A673 (cell line): ENCODE data around the gene DNAH8. TPM values are rescaled to one million over a fixed set of nuclear protein-coding genes. Genes with fewer than 3 reads are reported as not detected.

Experiments
- BruUV-seq: library from RNA; stranded (reverse); fragments of 400-500 nt; replicated peaks from 2 replicates; lab custom pipeline; 2021; lab: Mats Ljungman, UMichigan
- CTCF ChIA-PET: fragments of 300-600 bp; sonication (Branson Sonifier 250); formaldehyde crosslinking; loops from one replicate; lab custom pipeline; 2022; ENCODE audit warnings: antibody characterized with exemption; lab: Charles Lee
- POLR2A ChIA-PET: fragments of 300-600 bp; sonication (Branson Sonifier 250); formaldehyde crosslinking; loops from one replicate; lab custom pipeline; 2022; ENCODE audit warnings: antibody characterized with exemption; ENCODE audit not compliant: low non-redundant PET; lab: Charles Lee
- DNase-seq: peaks from one replicate; pipeline ENCODE4 v3.0.0-alpha.2; 2015; ENCODE audit warnings: low spot score
- H3K27ac ChIP-seq: fragments of 200-600 bp; sonication (generic); 2 replicates; pipeline ENCODE4 v1.5.1; 2016; ENCODE audit warnings: mixed run types, low read depth, mild to moderate bottlenecking, mixed read lengths, antibody characterized with exemption, low read length; ENCODE audit not compliant: poor library complexity, severe bottlenecking
- H3K27me3 ChIP-seq: fragments of 200-600 bp; sonication (generic); replicated peaks from 2 replicates; pipeline ENCODE4 v1.6.1; 2017; ENCODE audit warnings: mixed run types, low read depth, mild to moderate bottlenecking, mixed read lengths, antibody characterized with exemption, low read length; ENCODE audit not compliant: insufficient read depth, poor library complexity
- H3K36me3 ChIP-seq: fragments of 200-600 bp; sonication (generic); 2 replicates; pipeline ENCODE4 v1.6.1; 2016; ENCODE audit warnings: mixed run types, mild to moderate bottlenecking, mixed read lengths, antibody characterized with exemption, low read length; ENCODE audit not compliant: insufficient read depth, poor library complexity, severe bottlenecking
- H3K4me1 ChIP-seq: fragments of 200-600 bp; sonication (generic); 2 replicates; pipeline ENCODE4 v1.6.1; 2017; ENCODE audit warnings: mixed run types, mild to moderate bottlenecking, mixed read lengths, antibody characterized with exemption, low read length; ENCODE audit not compliant: insufficient read depth, poor library complexity, severe bottlenecking
- H3K4me3 ChIP-seq: fragments of 200-600 bp; sonication (generic); 2 replicates; pipeline ENCODE4 v1.5.1; 2016; ENCODE audit warnings: low read depth, mixed run types, mild to moderate bottlenecking, mixed read lengths, low read length; ENCODE audit not compliant: poor library complexity, severe bottlenecking
- H3K9me3 ChIP-seq: fragments of 200-600 bp; sonication (generic); 2 replicates; pipeline ENCODE4 v1.6.1; 2016; ENCODE audit warnings: mixed run types, low read depth, mild to moderate bottlenecking, mixed read lengths, antibody characterized with exemption, low read length; ENCODE audit not compliant: poor library complexity, severe bottlenecking
- CTCF ChIP-seq: fragments of 300-800, 200-600 bp; sonication (generic); conservative IDR thresholded peaks from 2 replicates; pipeline ENCODE4 v1.5.1; 2017; ENCODE audit warnings: low read depth, mild to moderate bottlenecking, antibody characterized with exemption, low read length, moderate library complexity, mixed read lengths
- EZH2 ChIP-seq: fragments of 200-600 bp; sonication (generic); IDR thresholded peaks from 2 replicates; pipeline ENCODE4 v1.6.1; 2017; ENCODE audit warnings: borderline replicate concordance, low read depth, mild to moderate bottlenecking, mixed read lengths, antibody characterized with exemption, low read length; ENCODE audit not compliant: poor library complexity, severe bottlenecking
- intact Hi-C: fragments of 100-400 bp; cut with micrococcal nuclease; formaldehyde crosslinking; loops from one replicate; pipeline ENCODE4 v1.10.0; 2022; ENCODE audit not compliant: unreplicated experiment
- total RNA-seq: library from RNA; stranded (reverse); gene quantifications from 2 replicates; pipeline ENCODE4 v1.2.3, GENCODE V29; 2021

Gene DNAH8
- total RNA-seq, 1 experiment from 2014 or later: not detected

DNA sequence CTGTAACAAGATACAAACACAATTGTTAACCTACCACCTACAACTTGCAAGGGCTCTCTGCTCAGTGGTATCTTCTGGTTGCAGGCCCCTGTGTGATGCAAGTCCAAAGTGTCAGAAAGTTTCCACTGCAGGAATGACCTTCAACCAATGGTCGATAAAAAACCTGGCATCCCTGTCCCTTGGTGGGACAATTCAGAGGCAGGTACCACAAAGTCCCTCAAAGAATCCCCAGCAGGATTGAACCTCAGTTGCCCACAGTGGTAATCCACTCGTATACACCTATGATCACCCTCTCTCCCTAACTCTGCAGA lies 28.1 kb upstream of the DNAH8 start:
- Histone ChIP-seq H3K27ac (peak overlapping the region; percentile 18), H3K4me1 (peaks cover 6% of the 10 kb centered on the region), H3K4me3 (no peak overlapping the region), H3K36me3 (peaks cover 27% of the 10 kb centered on the region), H3K9me3 (no peaks in the 10 kb centered on the region), H3K27me3 (no peaks in the 10 kb centered on the region)
- ChIA-PET CTCF (no interaction called here), POLR2A (no interaction called here)
- intact Hi-C loops: no loop called here
- TF ChIP-seq EZH2 (no peak), CTCF (no peak)
- no TSS peak for BruUV-seq
- DNase-seq: no peak

GRCh38 chr6:38687549-38687948 lies 27.6 kb upstream of the DNAH8 start:
- peaks cover 6% of the 10 kb centered on the region for H3K4me1 ChIP-seq
- DNase-seq: no peak
- peak overlapping the region; percentile 18 for H3K27ac ChIP-seq
- intact Hi-C loops: no loop called here
- no peaks in the 10 kb centered on the region for H3K9me3 ChIP-seq
- no TSS peak for BruUV-seq
- H3K4me3 ChIP-seq: no peak overlapping the region
- CTCF ChIA-PET: no interaction called here
- TF ChIP-seq CTCF (no peak), EZH2 (no peak)
- H3K36me3 ChIP-seq: peaks cover 21% of the 10 kb centered on the region
- POLR2A ChIA-PET: no interaction called here
- H3K27me3 ChIP-seq: no peaks in the 10 kb centered on the region

DNA sequence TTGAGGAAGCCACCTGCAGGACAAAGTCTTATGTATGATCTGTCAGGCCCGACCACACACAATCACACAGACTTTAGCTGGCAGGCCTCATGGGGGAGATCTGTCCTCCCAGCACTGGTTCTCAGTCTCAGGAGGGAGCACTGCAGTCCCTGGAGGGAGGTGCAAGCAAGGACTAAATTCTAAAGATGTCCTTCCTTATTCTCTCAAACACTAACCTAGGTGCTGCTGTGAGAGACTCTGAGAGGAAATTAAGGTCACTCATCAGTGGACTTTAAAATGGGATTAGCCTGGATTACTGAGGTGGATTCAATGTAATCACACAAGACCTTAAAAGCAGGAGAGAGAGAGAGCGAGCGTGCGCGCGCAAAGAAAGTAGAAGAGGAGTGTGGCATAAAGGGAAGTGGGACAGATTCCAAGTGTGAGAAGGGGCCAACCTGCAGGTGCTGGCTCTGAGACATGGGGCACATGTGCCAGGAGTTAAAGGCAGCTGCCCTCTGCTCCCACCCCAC lies 26.5 kb upstream of the DNAH8 start:
- CTCF ChIA-PET: no interaction called here

More for the DNA sequence above, 26.5 kb upstream of the DNAH8 start:
- Histone ChIP-seq H3K4me1 (peaks cover 6% of the 10 kb centered on the region), H3K4me3 (no peak overlapping the region), H3K27me3 (no peaks in the 10 kb centered on the region), H3K9me3 (no peaks in the 10 kb centered on the region), H3K36me3 (peaks cover 12% of the 10 kb centered on the region), H3K27ac (peak overlapping the region; percentile 28)
- intact Hi-C loops: no loop called here
- POLR2A ChIA-PET: no interaction called here
- BruUV-seq: no TSS peak
- no peak for DNase-seq
- no peak for TF ChIP-seq CTCF
- TF ChIP-seq EZH2: no peak
